Nephron progenitor cell (in vitro differentiated cells): ENCODE results near the gene SCARF2.
"Not testable (repeated sequence)": the region's sequence is repeated elsewhere in the genome, so short reads cannot be mapped to it uniquely, and the experiment has no call there.

Source experiments
- DNase-seq: peaks from one replicate; pipeline ENCODE4 v3.0.0; 2021
- H3K27ac Mint-ChIP-seq: 2 replicates; pipeline ENCODE4 v1.8.0; 2021; ENCODE audit warnings: mild to moderate bottlenecking, moderate library complexity, mixed read lengths
- H3K27me3 Mint-ChIP-seq: 2 replicates; pipeline ENCODE4 v1.8.0; 2021; ENCODE audit warnings: mild to moderate bottlenecking, low read depth, mixed read lengths; ENCODE audit not compliant: poor library complexity
- H3K36me3 Mint-ChIP-seq: 2 replicates; pipeline ENCODE4 v1.8.0; 2021; ENCODE audit warnings: low read depth, mixed read lengths
- H3K4me1 Mint-ChIP-seq: 2 replicates; pipeline ENCODE4 v1.8.0; 2021; ENCODE audit warnings: mixed read lengths
- H3K4me3 Mint-ChIP-seq: 2 replicates; pipeline ENCODE4 v1.8.0; 2021; ENCODE audit warnings: mild to moderate bottlenecking, moderate library complexity, mixed read lengths
- H3K9me3 Mint-ChIP-seq: 2 replicates; pipeline ENCODE4 v1.8.0; 2021; ENCODE audit warnings: mild to moderate bottlenecking, moderate library complexity, mixed read lengths
- TF ChIP-seq, protein P1 (sequence below): fragments of 200-600 bp; sonication (generic); IDR thresholded peaks from 2 replicates; pipeline ENCODE4 v1.5.0; 2021; ENCODE audit warnings: antibody characterized with exemption

The SCARF2 gene

DNA sequence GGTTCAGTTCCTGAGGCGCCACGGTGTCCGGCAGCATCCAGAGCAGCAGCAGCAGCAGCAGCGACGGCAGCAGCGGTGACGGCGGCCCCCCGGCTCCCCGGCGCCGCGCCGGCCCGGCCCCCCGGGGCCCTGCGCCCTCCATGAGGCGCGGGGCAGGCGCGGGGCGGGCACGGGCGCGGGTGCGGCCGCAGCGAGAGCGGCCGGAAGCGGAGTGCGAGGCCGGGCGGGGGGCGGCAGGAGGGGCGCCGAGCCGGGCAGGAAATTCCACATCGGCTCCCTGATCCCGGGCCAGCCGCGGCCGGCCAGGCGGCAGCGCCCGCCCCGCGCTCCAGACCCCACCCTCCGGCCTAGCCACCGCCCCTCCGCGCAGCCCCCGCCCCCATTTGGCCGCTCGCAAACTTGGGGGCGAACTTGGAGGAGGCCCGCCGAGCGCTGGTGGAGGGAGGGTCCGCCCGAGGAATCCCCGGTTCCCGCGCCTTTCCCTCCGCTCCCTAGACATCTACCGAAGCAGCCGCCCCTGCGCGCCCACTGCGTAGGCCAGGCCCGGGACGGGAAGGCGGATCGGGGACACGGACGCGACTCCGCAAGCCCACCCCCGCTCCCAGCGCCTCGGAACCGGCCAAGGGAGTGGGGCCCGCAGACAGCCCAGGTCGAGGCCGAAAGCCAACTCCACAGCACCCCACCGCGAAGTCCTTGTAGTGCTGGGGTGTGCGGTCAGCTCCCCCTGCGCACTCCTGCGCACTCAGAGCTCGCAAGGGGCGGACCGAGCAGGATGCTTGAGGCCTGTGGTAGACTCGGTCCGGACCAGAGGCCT, at the start of gene SCARF2:
Gene SCARF2, minus strand, starts transcription at position 213 of the 814 bp plus-strand sequence. Its CDS starts 71 bp downstream, at position 142.
- peak; percentile 85 for DNase-seq

DNA sequence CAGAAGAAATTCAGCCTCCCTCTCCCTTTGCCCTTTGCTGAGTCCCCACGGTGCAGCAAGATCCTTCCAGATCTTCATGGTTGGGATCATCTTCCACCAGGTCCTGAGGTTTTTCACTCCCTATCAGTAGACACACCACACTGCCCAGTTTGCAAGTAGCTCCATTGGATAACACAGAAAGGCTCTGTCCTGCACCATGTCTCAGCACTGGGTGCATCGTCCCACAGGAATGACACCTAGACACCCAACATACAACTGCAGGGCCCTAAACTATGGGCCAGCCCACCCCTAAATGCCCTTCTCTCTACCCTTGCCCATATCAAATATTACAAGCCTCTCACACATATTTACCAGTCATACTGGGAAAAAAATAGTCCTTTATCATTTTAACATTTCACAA, 48.6 kb upstream of the SCARF2 start:
- DNase-seq, result no peak
- H3K36me3 Mint-ChIP-seq, result peaks cover 41% of the 10 kb centered on the region
- no peak overlapping the region for H3K4me3 Mint-ChIP-seq
- peaks cover 4% of the 10 kb centered on the region for H3K27me3 Mint-ChIP-seq
- H3K27ac Mint-ChIP-seq, result no peak overlapping the region
- peaks cover 4% of the 10 kb centered on the region for H3K9me3 Mint-ChIP-seq
- TF ChIP-seq, protein P1, sequence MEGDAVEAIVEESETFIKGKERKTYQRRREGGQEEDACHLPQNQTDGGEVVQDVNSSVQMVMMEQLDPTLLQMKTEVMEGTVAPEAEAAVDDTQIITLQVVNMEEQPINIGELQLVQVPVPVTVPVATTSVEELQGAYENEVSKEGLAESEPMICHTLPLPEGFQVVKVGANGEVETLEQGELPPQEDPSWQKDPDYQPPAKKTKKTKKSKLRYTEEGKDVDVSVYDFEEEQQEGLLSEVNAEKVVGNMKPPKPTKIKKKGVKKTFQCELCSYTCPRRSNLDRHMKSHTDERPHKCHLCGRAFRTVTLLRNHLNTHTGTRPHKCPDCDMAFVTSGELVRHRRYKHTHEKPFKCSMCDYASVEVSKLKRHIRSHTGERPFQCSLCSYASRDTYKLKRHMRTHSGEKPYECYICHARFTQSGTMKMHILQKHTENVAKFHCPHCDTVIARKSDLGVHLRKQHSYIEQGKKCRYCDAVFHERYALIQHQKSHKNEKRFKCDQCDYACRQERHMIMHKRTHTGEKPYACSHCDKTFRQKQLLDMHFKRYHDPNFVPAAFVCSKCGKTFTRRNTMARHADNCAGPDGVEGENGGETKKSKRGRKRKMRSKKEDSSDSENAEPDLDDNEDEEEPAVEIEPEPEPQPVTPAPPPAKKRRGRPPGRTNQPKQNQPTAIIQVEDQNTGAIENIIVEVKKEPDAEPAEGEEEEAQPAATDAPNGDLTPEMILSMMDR, result no peak
- H3K4me1 Mint-ChIP-seq, result peaks cover 5% of the 10 kb centered on the region

More for the DNA sequence above, at the start of gene SCARF2:
- no peak within 1 kb of the TSS for H3K27ac Mint-ChIP-seq
- no peaks in the 10 kb centered on the region for H3K9me3 Mint-ChIP-seq
- peaks cover 8% of the 10 kb centered on the region for H3K36me3 Mint-ChIP-seq
- peaks cover 66% of the 10 kb centered on the region for H3K27me3 Mint-ChIP-seq
- H3K4me1 Mint-ChIP-seq, result peaks cover 35% of the 10 kb centered on the region
- H3K4me3 Mint-ChIP-seq, result peak within 1 kb of the TSS; percentile 87
- TF ChIP-seq, protein P1, result no peak

DNA sequence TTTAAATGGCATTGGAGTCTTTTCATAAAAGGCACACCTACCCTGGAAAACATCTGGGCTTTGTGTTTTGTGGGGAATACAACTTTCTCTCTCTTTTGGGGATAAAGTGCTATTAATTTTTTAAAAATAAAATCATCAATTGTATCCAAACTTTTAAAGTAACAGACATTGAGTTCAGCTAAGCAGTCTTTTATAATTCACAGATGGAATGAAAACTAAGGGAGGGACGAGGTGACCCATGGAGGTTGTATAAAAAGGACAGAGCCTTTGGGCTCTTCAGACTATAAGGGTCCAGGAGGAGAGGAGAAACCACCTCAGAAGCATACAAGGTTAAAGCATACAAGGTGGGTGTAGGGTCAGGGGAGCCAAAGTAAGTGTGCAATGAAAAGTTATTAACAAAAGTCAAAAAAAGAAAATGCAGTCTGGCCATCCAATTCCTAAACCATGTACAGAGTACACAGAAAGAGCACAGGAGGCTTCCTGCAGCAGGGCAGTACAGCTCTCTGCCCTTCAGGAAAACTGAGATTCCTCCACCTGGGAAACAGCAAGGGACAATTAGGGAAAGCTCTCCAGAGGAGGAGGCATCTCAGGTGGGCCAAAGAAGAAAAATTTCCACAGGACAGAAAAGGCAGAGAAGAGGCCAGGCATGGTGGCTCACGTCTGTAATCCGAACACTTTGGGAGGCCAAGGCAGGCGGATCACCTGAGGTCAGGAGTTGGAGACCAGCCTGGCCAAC, 47.5 kb upstream of the SCARF2 start:
- Mint-ChIP-seq H3K36me3 (peaks cover 45% of the 10 kb centered on the region), H3K4me3 (no peak overlapping the region), H3K27ac (no peak overlapping the region)

GRCh38 chr22:20483771-20484170, 46.1 kb upstream of the SCARF2 start:
- no peak overlapping the region for H3K4me3 Mint-ChIP-seq
- DNase-seq, result no peak
- no peaks in the 10 kb centered on the region for H3K27me3 Mint-ChIP-seq
- no peak overlapping the region for H3K27ac Mint-ChIP-seq
- TF ChIP-seq, protein P1, result no peak
- H3K36me3 Mint-ChIP-seq, result peaks cover 54% of the 10 kb centered on the region
- H3K9me3 Mint-ChIP-seq, result peaks cover 16% of the 10 kb centered on the region
- H3K4me1 Mint-ChIP-seq, result no peaks in the 10 kb centered on the region

More for the DNA sequence above, 47.5 kb upstream of the SCARF2 start:
- H3K27me3 Mint-ChIP-seq, result peaks cover 4% of the 10 kb centered on the region
- peaks cover 5% of the 10 kb centered on the region for H3K4me1 Mint-ChIP-seq
- H3K9me3 Mint-ChIP-seq, result peaks cover 8% of the 10 kb centered on the region
- no peak for DNase-seq
- TF ChIP-seq, protein P1, result no peak

- Mint-ChIP-seq H3K36me3 (peaks cover 51% of the 10 kb centered on the region), H3K9me3 (peaks cover 16% of the 10 kb centered on the region)
- not testable (repeated sequence) for H3K27ac Mint-ChIP-seq, H3K27me3 Mint-ChIP-seq, H3K4me1 Mint-ChIP-seq, DNase-seq, H3K4me3 Mint-ChIP-seq
These were observed 45.5 kb upstream of the SCARF2 start for GRCh38 chr22:20483143-20483506.

DNA sequence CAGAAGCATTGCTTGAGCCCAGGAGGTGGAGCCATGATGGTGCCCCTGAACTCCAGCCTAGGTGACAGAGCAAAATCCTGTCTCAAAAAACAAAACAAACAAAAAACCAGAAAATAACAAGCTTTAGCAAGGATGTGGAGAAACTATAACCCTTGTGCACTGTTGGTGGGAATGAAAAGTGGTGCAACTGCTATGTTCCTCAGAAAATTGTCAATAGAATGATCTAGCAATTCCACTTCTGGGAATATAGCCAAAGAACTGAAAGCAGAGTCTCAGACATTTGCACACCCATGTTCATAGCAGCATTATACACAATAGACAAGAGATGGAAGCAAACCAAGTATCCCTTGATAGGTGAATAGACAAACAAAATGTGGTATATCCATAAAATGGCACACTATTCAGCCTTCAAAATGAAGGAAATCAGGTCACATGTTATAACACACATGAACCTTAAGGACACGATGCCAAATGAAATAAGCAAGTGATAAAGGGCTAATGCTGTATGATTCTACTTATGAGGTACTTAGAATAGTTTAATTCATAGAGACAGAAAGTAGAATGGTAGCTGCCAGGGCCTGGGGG, 42.1 kb upstream of the SCARF2 start:
- no peak overlapping the region for H3K27ac Mint-ChIP-seq

GRCh38 chr22:20478059-20478458, 40.4 kb upstream of the SCARF2 start:
- not testable (repeated sequence) for DNase-seq, H3K27me3 Mint-ChIP-seq, H3K4me3 Mint-ChIP-seq, H3K4me1 Mint-ChIP-seq, H3K27ac Mint-ChIP-seq
- peaks cover 30% of the 10 kb centered on the region for H3K36me3 Mint-ChIP-seq
- peaks cover 18% of the 10 kb centered on the region for H3K9me3 Mint-ChIP-seq

More for the DNA sequence above, 42.1 kb upstream of the SCARF2 start:
- Mint-ChIP-seq H3K36me3 (peaks cover 44% of the 10 kb centered on the region), H3K27me3 (no peaks in the 10 kb centered on the region), H3K4me3 (no peak overlapping the region), H3K9me3 (peaks cover 19% of the 10 kb centered on the region), H3K4me1 (no peaks in the 10 kb centered on the region)
- TF ChIP-seq, protein P1, result no peak
- no peak for DNase-seq

- peaks cover 38% of the 10 kb centered on the region for H3K36me3 Mint-ChIP-seq
- H3K9me3 Mint-ChIP-seq, result peaks cover 16% of the 10 kb centered on the region
- not testable (repeated sequence) for H3K4me3 Mint-ChIP-seq, DNase-seq, H3K27ac Mint-ChIP-seq, H3K4me1 Mint-ChIP-seq, H3K27me3 Mint-ChIP-seq
These were observed 37.9 kb upstream of the SCARF2 start for GRCh38 chr22:20475569-20475968.
